HG02610 (cell line): ENCODE results near the gene USP34.
A peak's percentile ranks its signal among the peaks of the same experiment; 100 is the strongest.
"Not testable (repeated sequence)": the region's sequence is repeated elsewhere in the genome, so short reads cannot be mapped to it uniquely, and the experiment has no call there.

Source experiments
- ATAC-seq: cut with Tn5 transposase; IDR thresholded peaks from one replicate; pipeline ENCODE4 v1.9.1; 2021; ENCODE audit warnings: mild to moderate bottlenecking, moderate library complexity; ENCODE audit not compliant: unreplicated experiment

The USP34 gene

GRCh38 chr2:61465045-61465444 lies 5.8 kb downstream of the USP34 start:
- no peak for ATAC-seq

GRCh38 chr2:61463769-61464475 lies 7.0 kb downstream of the USP34 start:
- peak; percentile 5 for ATAC-seq

DNA sequence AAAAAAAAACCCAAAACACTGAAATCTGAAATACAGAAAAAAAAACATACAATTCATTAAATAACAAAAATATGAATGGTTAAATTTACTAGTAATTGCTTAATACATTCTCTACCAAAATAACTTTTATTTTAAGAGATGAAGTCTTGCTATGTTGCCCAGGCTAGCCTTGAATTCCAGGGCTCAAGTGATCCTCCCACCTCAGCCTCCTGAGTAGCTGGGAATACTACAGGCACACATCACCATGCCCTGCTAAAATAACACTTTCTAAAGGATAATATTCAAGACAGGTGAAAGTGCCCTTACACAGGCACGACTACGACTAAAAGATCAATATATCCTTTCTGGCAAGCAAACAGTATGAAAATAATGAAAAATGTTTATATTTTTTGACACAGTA lies 9.5 kb downstream of the USP34 start:
- ATAC-seq = no peak

GRCh38 chr2:61460163-61460562 lies 10.7 kb downstream of the USP34 start:
- ATAC-seq = no peak

DNA sequence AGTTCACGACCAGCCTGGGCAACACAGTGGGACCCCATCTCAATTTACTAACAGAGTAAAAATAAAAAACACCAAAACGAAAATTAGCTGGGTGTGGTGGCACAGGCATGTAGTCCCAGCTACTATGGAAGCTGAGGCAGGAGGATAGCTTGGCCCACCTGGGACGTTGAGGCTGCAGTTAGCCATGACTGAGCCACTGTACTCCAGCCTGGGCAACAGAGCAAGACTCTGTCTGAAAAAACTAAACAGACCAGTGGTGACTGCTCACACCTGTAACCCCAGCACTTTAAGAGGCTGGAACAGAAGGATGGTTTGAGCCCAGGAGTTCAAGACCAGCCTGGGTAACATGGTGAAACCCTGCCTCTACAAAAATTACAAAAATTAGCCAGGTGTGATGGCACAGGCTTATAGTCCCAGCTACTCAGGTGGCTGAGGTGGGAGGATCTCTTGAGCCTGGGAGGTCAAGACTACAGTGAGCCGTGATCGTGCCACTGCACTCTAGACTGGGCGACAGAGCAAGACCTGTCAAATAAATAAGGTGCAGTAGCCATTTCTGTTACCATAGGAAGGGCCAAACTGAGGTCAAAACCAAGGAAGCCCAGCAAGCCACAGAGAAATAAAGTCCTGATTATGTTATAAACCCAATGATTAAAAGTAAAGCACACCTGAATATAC lies 14.0 kb downstream of the USP34 start:
- ATAC-seq = no peak

GRCh38 chr2:61456070-61456745 lies 14.7 kb downstream of the USP34 start:
- ATAC-seq = no peak

- not testable (repeated sequence) for ATAC-seq
These were observed 15.9 kb downstream of the USP34 start for GRCh38 chr2:61454972-61455371.

GRCh38 chr2:61454383-61454782 lies 16.5 kb downstream of the USP34 start:
- no peak for ATAC-seq

DNA sequence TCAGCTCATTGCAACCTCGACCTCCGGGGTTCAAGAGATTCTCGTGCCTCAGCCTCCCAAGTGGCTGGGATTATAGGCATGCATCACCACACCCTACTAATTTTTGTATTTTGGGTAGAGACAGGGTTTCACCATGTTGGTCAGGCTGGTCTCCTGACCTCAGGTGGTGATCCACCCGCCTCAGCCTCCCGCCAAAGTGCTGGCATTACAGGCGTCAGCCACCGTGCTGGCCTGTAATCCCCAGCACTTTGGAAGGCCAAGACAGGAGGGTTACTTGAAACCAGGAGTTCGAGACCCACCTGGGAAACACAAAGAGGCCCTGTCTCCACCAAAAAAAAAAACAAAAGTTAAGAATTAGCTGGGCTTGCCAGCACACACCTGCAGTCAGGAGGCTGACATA lies 18.5 kb downstream of the USP34 start:
- ATAC-seq = no peak

DNA sequence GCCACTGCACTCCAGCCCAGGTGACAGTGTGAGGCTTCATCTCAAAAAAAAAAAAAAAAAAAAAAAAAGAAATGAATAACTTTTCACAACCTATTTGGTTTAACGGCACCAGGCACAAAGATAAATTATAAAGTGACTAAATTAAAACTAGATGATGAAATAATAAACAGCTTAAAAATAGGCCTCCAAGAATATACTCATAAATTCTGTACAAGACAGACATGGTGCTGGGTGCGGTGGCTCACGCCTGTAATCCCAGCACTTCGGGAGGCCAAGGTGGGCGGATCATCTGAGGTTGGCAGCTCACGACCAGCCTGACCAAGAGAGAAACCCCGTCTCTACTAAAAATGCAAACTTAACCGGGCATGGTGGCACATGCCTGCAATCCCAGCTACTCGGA lies 19.7 kb downstream of the USP34 start:
- no peak for ATAC-seq

DNA sequence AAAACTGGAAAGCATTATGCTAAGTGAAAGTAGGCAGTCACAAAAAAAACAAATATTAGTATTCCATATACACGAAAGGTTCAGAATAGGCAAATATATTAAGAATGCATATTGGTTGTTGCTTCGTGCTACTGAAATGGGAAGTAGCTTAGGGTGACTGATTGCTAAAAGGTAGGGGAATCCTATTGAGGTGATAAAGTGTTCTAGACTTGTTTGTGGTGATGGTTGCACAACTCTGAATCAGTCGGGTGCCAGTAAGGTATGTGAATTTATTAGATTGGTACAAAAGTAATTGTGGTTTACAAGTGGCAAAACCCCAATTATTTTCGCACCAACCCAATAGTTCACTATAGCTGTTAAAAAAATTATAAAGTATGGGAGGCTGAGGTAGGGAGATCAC lies 20.7 kb downstream of the USP34 start:
- ATAC-seq = peak; percentile 80

GRCh38 chr2:61448229-61448628 lies 22.7 kb downstream of the USP34 start:
- ATAC-seq = no peak

DNA sequence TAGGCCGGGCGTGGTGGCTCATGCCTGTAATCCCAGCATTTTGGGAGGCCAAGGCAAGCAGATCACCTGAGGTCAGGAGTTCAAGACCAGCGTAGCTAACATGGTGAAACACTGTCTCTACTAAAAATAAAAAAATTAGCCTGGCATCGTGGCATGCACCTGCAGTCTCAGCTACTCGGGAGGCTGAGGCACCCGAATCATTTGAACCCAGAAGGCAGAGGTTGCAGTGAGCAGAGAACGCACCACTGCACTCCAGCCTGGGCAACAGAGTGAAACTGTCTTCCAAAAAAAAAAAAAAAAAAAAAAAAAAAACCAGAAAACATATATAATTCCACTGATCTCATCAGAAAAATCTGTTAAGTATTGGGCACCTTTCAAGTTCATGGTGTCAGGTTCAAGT lies 23.9 kb downstream of the USP34 start:
- ATAC-seq = not testable (repeated sequence)

GRCh38 chr2:61443342-61444041 lies 27.4 kb downstream of the USP34 start:
- peak; percentile 95 for ATAC-seq

DNA sequence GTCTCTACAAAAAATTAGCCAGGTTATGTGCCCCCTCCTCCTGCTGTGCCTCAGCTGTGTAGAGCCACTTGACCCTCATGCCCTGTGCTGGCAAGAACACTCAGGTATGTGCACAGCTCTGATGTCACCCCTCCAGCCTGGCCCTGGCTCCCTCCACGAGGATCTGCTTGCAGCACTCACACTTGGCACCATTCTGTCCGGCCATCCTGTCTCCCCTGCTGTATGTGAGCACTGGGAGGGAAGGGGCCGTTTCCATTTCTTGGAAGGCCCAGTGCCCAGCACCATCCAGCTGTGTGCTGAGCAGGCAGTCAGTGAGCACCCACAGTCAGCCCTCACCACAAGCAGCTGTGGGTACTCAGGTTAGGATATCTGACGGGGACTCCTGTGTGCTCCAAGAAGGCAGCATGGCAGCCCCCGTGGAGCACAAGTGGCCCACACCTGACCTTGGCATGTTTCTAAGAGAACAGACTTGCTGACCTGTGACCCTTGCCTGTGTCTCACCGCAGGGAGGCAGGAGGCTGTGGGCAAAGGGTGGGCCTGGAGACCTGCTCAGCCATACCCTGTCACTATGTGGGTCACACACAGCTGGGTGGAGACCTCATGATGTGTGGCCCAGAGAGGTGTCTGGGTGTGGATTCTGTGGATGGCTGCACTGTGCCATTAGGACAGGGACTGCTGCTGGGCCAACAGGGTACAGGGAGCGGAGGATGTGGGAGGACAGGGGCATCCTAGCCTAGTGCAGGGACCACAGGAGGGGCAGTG lies 31.5 kb downstream of the USP34 start:
- ATAC-seq = no peak

DNA sequence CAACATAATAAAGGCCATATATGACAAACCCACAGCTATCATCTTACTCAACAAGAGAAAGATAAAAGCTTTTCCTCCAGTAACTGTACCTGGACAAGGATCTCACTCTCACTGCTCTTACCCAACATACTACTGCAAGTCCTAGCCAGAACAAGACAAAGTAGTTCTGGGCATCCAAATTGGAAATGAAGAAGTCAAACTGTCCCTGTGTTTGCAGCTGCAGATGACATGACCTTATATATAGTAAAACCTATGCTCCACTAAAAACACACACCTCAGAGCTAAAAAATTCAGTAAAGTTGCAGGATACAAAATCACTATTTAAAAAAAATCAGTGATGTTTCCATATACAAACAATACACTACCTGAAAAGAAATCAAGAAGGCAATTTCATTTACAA lies 32.2 kb downstream of the USP34 start:
- ATAC-seq = no peak

DNA sequence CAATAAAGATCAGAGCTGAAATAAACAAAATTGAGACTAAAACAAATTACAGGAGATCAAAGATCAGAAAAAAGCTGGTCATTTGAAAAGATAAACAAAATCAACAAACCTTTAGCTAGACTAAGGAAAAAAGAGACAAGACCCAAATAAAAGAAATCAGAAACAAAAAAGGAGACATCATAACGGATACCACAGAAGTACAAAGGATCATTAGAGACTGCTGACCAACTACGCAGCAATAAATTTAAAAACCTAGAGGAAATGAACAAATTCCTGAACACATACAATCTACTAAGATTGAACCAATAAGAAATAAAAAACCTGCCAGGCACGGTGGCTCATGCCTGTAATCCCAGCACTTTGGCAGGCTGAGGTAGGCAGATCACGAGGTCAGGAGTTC lies 33.7 kb downstream of the USP34 start:
- no peak for ATAC-seq

DNA sequence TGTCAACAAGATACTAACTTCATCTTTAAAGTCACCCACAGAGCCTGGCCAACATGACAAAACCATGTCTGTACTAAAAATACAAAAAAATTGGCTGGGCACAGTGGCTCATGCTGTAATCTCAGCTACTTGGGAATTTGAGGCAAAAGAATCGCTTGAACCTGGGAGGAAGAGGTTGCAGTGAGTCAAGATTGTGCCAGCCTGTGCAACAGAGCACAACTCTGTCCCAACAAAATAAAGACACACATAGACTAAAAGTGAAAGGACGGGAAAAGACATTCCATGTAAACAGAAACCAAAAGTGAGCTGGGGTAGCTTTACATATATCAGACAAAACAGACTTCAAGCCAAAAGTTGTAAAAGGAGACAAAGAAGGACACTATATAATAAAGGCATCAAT lies 34.8 kb downstream of the USP34 start:
- no peak for ATAC-seq

DNA sequence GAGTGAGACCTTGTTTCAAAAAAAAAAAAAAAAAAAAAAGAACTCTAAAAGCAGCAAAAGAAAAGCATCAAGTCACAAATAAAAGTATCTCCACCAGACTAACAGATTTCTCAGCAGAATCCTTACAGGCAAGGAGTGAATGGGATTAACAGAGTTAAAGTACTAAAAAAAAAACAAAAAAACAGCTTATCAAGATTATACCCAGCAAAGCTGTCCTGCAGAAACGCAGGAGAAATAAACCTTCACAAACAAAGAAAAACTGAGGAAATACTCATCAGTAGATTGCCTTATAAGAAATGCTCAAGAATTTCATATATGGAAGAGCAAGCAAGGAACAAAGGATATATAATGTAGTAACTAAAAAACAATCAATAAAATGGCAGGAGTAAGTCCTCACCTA lies 35.6 kb downstream of the USP34 start:
- ATAC-seq = no peak

- peak; percentile 40 for ATAC-seq
These were observed 36.6 kb downstream of the USP34 start for GRCh38 chr2:61434314-61434713.

DNA sequence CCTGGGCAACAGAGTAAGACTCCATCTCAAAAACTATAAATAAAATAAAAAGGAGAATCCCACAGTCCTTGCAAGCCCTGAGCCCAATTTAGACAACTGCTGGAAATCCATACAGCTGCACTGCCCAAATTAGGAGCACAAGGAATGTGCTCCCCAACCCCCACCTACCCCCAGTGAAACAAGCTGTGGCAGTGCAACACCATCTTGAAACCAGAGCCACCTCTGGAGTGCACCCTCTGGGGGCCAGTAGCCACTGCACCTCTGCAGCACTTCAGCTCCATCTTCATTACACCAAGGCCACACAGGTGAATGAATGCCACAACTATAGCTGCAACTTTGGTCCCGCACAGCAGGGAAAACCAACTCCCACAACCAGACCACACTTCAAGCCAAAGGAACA lies 37.3 kb downstream of the USP34 start:
- no peak for ATAC-seq
